Measurements from ENCODE around the gene AP3D1. TPM values are rescaled to one million over a fixed set of nuclear protein-coding genes. Genes with fewer than 3 reads are reported as not detected.

AP3D1 gene
- total and polyA plus RNA-seq, 2 donors (not counting 3 experiments of a cell fraction or from before 2014, with no cell fraction given), result 130 to 137 TPM

DNA sequence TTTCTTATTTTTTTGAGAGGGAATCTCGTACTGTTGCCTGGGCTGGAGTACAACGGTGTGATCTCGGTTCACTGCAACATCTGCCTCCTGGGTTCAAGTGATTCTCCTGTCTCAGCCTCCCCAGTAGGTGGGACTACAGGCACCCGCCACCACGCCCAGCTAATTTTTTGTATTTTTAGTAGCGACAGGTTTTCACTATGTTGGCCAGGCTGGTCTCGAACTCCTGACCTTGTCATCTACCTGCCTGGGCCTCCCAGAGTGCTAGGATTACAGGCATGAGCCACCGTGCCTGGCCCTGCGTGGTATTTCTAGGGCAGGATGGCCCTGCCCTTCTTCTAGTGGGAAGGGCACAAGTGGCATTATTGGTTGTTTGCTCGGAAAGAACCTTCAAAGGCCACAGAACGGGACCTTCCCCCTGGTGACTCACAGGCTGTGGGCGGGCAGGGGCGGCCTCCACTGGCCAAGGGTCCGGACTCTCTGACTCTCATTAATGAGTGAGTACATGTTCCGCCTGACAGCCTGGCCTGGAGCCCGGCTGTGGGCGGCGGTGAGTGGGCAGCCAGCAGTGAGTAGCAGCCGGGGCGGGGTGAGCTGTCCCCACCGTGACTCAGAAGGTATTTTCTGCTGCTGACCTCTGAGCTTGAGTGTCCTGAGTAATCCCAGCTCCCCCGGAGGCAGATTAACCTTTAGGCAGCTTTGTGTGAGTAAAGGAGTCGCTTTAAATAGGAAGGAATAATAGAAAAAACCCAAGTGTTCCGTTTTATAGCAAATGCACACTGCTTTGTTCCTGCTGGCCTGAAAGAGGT, 17.5 kb upstream of the AP3D1 start:
- intact Hi-C loops (cut with micrococcal nuclease) (loop anchor here (1.0 to 5.0 kb wide), 3 partner anchors 8 to 68 kb away; partner anchors contain the start of genes PLEKHJ1 and SF3A2), dilution Hi-C loops (cut with MboI; ENCODE audit: extremely low pct_ligation_motif_present, low sequenced_read_pairs) (no loop called here)
- Histone ChIP-seq H3K4me2 (ENCODE audit: insufficient read depth, low read length) (peak overlapping the region; percentile 50), H3K9me1 (replicated peaks; ENCODE audit: control insufficient read depth, extremely low read depth, insufficient read depth, low read length) (no peaks in the 10 kb centered on the region), H3K27ac (ENCODE audit: insufficient read depth, low read depth, low read length) (peak overlapping the region; percentile 85), H2AFZ (ENCODE audit: low read depth, low read length) (no peak overlapping the region), H3K4me1 (ENCODE audit: control insufficient read depth, extremely low read depth, insufficient read depth, low read length) (peaks cover 39% of the 10 kb centered on the region), H3K36me3 (ENCODE audit: control insufficient read depth in 2 of 2, extremely low read depth in 1 of 2, insufficient read depth in 2 of 2, low read length in 2 of 2) (no peaks in the 10 kb centered on the region), H3K4me3 (replicated peaks in 1 of 3; ENCODE audit: insufficient read depth in 1 of 3, low read depth in 1 of 3, low read length in 3 of 3) (no peak overlapping the region), H3K27me3 (ENCODE audit: control insufficient read depth in 2 of 2, insufficient read depth in 2 of 2, low read length in 2 of 2) (no peaks in the 10 kb centered on the region), H3K9me3 (replicated peaks; ENCODE audit: control insufficient read depth, insufficient read depth, low read length) (no peaks in the 10 kb centered on the region), H3K79me2 (ENCODE audit: control insufficient read depth, insufficient read depth, low read length) (peaks cover 74% of the 10 kb centered on the region), H3K9ac (replicated peaks; ENCODE audit: extremely low read depth, insufficient read depth, low read length) (peak overlapping the region; percentile 64), H4K20me1 (replicated peaks; ENCODE audit: control insufficient read depth, extremely low read depth, insufficient read depth, low read length) (no peaks in the 10 kb centered on the region)
- TF ChIP-seq, protein P1, sequence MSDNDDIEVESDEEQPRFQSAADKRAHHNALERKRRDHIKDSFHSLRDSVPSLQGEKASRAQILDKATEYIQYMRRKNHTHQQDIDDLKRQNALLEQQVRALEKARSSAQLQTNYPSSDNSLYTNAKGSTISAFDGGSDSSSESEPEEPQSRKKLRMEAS (IDR thresholded peaks at IDR 0.05; ENCODE audit: insufficient read depth, insufficient read length), result no peak
- TF ChIP-seq POLR2A (IDR thresholded peaks at IDR 0.05; ENCODE audit: low read depth, low read length), result no peak
- no peak for TF ChIP-seq MYC (IDR thresholded peaks at IDR 0.05; ENCODE audit: low read depth, low read length)
- peak; percentile 23 for TF ChIP-seq GATA2 (IDR thresholded peaks at IDR 0.05; ENCODE audit: insufficient read depth, insufficient read length, low read depth, low read length)
- TF ChIP-seq JUN (IDR thresholded peaks at IDR 0.05; ENCODE audit: borderline replicate concordance, insufficient read depth, insufficient read length, low read depth), result peak; percentile 83
- TF ChIP-seq FOS (IDR thresholded peaks at IDR 0.05; ENCODE audit: borderline replicate concordance, insufficient read depth, low read length), result peak; percentile 99
- TF ChIP-seq POLR2AphosphoS5 (IDR thresholded peaks at IDR 0.05; ENCODE audit: insufficient read depth, low read depth, low read length), result peak; percentile 84
- no peak for TF ChIP-seq EZH2 (IDR thresholded peaks at IDR 0.05; ENCODE audit: borderline replicate concordance, low read depth, low read length, severe bottlenecking)
- DNase-seq (ENCODE audit: low read depth, low spot score) (peak; percentile 99), FAIRE-seq (peak; percentile 99)
- CTCF ChIA-PET, result interaction anchor here (0.7 to 1.6 kb wide), 12 partner anchors 9 to 212 kb away, joined by 3 to 12 read pairs (median 4); no protein-coding TSS in a partner anchor
- BruUV-seq (replicated peaks), result TSS peak; percentile 94
- POLR2A ChIA-PET, result interaction anchor here (0.9 kb wide), 2 partner anchors 13 to 307 kb away, joined by 4 to 5 read pairs; partner anchors contain the start of gene GADD45B

Measured in endothelial cell of umbilical vein (primary cell).